GM10248 (cell line): ENCODE measurements around the gene CDH23.

Source experiments
- CTCF ChIA-PET: fragments of 300-600 bp; sonication (Branson Sonifier 250); formaldehyde crosslinking; extraction: SDS; loops from one replicate; lab custom pipeline; 2021; ENCODE audit warnings: antibody characterized with exemption; lab: Yijun Ruan, JAX
- POLR2A ChIA-PET: fragments of 350-650 bp; sonication (Branson Sonifier 250); formaldehyde crosslinking; extraction: SDS; loops from one replicate; lab custom pipeline; 2020; ENCODE audit warnings: antibody characterized with exemption; lab: Yijun Ruan, JAX
- DNase-seq: peaks from one replicate; pipeline ENCODE4 v3.0.0; 2012; ENCODE audit errors: extremely low spot score
- TF ChIP-seq, protein P1 (sequence below): IDR thresholded peaks from 2 replicates; pipeline ENCODE4 v1.5.1; 2012; ENCODE audit warnings: mild to moderate bottlenecking, low read depth; ENCODE audit errors: extremely low read depth, missing control alignments, control extremely low read depth

CDH23 gene

DNA sequence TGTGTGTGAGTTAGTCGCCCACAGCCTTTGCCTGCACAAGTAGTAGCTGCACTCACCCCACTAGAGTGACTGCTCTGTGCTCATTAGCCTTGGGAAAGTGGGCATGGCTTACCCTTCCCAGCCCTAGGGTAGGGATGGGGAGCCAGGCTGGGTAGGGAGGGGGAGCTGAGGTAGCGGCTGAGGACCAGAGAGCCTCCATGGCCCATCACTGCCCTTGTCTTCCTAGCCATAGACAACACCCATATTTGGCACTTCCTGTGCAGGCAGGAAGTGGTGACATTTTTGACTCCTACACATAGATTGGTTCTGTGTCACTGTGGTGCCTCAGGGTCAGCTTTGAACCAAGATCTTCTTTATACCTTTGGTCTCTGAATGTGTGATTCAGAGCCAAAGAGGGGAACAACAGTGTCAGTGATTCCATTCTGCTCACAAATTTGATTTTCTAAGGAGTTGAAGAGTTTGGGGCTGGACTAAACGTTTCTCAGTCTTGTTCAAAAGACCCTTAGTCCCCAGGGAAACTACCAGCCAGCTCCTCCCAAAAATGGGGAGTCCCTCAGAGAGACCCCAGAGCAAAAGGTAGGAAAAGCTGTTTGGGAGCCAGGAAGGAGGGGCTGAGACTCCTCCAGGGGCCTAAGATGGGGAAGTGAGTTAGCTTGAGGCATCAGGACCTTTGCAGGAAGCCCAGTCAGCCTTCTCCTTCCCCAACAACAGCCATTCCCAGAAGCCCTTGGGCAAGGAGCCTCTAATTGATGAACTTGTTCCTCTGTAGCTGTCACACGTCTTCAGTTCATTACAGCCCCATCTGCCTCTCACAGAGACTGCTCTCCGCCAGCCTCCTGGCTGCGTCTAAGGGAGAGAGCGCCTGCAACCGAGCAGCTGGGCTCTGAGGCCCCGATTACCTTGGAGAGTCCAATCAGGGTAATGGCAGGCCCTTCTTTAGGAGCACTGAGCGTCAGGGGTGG is 135.0 kb downstream of the CDH23 start:
- peak; percentile 55 for DNase-seq
- TF ChIP-seq, protein P1, sequence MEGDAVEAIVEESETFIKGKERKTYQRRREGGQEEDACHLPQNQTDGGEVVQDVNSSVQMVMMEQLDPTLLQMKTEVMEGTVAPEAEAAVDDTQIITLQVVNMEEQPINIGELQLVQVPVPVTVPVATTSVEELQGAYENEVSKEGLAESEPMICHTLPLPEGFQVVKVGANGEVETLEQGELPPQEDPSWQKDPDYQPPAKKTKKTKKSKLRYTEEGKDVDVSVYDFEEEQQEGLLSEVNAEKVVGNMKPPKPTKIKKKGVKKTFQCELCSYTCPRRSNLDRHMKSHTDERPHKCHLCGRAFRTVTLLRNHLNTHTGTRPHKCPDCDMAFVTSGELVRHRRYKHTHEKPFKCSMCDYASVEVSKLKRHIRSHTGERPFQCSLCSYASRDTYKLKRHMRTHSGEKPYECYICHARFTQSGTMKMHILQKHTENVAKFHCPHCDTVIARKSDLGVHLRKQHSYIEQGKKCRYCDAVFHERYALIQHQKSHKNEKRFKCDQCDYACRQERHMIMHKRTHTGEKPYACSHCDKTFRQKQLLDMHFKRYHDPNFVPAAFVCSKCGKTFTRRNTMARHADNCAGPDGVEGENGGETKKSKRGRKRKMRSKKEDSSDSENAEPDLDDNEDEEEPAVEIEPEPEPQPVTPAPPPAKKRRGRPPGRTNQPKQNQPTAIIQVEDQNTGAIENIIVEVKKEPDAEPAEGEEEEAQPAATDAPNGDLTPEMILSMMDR = no peak
- CTCF ChIA-PET = interaction anchor here (0.9 to 2.1 kb wide), 3 partner anchors 12 to 176 kb away, joined by 3 to 7 read pairs (median 3); no protein-coding TSS in a partner anchor
- POLR2A ChIA-PET = no interaction called here

DNA sequence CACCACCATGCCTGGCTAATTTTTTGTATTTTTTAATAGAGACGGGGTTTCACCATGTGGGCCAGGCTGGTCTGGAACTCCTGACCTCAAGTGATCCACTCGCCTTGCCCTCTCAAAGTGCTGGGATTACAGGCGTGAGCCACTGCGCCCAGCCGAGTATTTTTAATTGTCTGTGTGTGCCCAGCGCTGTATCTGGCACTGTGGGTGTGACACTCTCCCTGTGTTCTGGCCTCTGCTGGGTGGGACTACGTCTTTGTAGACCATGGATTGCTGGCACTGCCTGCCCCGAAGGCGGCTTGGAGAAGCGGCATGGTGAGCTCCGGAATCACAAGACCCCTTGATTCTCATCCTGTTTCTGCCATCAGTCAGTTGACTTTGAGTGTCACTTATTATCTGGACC is 136.2 kb downstream of the CDH23 start:
- no peak for DNase-seq
- POLR2A ChIA-PET = no interaction called here
- CTCF ChIA-PET = interaction anchor here (2.1 kb wide), 1 partner anchor 11 kb away, joined by 7 read pairs; no protein-coding TSS in a partner anchor
- TF ChIP-seq, protein P1 = no peak

DNA sequence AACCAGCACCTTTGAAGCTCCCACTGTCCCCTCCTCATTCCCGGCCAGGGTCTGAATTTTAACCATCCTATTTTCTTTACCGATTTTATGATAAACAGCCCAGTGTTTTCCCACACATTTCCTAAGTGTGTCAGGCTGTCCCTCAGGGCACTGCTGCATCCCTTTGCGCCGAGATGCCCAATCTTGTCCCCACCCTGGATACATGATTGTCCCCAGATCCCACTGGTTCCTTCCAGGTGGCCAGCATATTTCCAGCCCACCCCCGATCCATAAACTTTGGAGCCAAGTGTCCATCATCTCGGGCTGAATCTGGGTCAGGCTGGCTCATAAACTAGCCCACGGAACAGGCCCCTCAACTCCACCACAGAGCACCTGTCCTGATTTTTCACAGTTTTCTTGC is 137.2 kb downstream of the CDH23 start:
- DNase-seq = no peak
- ChIA-PET POLR2A (no interaction called here), CTCF (interaction anchor here (2.1 kb wide), 1 partner anchor 10 kb away, joined by 7 read pairs; no protein-coding TSS in a partner anchor)
- TF ChIP-seq, protein P1 = no peak

DNA sequence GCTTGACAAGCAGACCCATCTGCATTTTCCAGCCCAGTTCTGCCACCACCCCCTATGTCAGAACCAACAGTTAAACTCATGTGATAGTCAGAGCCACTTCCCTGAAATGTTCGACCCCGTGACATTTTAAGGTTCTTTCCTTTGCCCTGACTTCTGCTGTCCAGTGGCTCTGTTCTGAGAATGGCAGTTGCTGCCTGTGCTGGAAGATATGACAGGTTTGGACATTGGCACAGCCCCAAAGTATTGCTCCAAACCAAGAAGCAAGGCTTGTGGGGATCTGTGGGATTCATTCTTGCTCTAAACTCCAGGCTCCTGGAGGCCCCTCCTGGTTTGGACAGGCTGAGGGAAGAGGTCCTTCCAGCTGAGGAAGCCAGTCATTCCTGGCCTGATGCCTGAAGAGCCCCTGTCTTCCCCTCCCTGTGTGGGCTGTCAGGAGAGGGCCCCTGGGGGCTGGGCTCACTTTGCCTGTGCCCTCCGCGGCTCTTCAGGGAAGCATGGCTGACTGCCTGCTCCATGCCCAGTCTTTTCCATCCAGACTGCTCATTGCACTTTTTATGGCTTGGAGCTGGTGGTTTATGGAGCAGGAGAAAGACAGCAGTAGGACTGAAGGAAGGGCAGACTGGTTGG is 138.0 kb downstream of the CDH23 start:
- CTCF ChIA-PET = no interaction called here
- TF ChIP-seq, protein P1 = no peak
- DNase-seq = no peak

DNA sequence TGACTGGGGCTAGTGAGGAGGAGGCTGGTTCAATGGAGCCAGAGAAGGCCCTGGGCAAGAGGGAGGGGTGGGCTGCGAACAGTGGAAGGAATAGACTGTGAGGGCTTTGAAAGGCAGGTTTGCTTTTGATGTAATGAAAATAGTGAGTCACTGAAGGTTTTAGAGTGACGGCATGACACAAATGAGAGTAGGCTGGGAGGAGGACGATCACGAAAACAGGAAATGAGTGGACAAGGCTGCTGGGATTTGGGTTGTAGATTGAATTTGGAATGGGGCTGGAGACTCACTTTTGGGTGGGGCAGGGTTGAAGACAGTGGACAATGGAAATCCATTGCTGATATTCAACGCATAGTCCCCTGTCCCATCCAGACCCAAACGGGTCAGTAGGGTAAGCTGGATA is 139.6 kb downstream of the CDH23 start:
- no peak for DNase-seq
- ChIA-PET POLR2A (no interaction called here), CTCF (no interaction called here)
- TF ChIP-seq, protein P1 = no peak

More for the DNA sequence above, 138.0 kb downstream of the CDH23 start:
- POLR2A ChIA-PET = interaction anchor here (0.5 kb wide), 1 partner anchor 1092 kb away, joined by 3 read pairs; no protein-coding TSS in a partner anchor

DNA sequence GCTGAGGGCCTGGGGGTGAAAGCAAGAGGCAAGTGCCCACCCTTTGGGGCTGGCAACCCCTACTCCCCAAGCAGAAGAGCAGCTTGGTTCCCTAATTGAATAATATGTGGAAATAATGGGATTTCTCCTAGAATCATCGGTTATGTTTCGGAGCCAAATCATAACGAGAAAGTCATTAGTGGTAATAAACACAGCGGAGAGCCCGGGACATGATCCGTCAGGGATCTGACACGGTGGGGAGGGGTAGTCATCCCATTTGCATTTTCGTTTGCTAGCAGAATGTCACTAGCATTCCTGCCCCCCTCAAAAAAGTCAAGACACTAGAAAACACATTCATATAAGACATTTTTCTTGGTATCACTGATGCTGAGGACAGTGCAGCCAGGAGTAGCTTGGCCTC is 140.4 kb downstream of the CDH23 start:
- no peak for DNase-seq
- POLR2A ChIA-PET = no interaction called here
- CTCF ChIA-PET = no interaction called here
- TF ChIP-seq, protein P1 = no peak
